ENCODE measurements around the gene TIMM21.

- no peak for TF ChIP-seq CTCF (IDR thresholded peaks at IDR 0.05)
- TF ChIP-seq POLR2AphosphoS5 (IDR thresholded peaks at IDR 0.05; ENCODE audit: insufficient read depth in 1 of 2, low read depth in 1 of 2) = no peak
- TF ChIP-seq POLR2A (IDR thresholded peaks at IDR 0.05) = no peak
Observed at GRCh38 chr18:74140582-74140981, 7.7 kb upstream of the TIMM21 start.

Measured in vagina (tissue), 2 donors.